Stomach (tissue), 9 donors: ENCODE results near the gene DCDC1. TPM values are rescaled to one million over a fixed set of nuclear protein-coding genes. Genes with fewer than 3 reads are reported as not detected.

ENCODE experiments used
- DNase-seq, 2 donors: peaks; one replicate each; pipeline versions ENCODE4 v3.0.0 to v3.0.0-alpha.2; 2013 to 2019
- H3K27ac ChIP-seq, 5 donors: fragments of 200-600 bp in 4 of 5; sonication (generic) in 4 of 5; one replicate each; pipeline ENCODE4 v1.5.1; 2013 to 2019; ENCODE audit warnings: mild to moderate bottlenecking in 1 of 5, moderate library complexity in 1 of 5
- H3K27me3 ChIP-seq, 3 donors: fragments of 200-600 bp; sonication (generic); one replicate each; pipeline ENCODE4 v1.5.1; 2017 to 2019; ENCODE audit warnings: mixed run types in 1 of 3
- H3K36me3 ChIP-seq, 4 donors: fragments of 200-600 bp; sonication (generic); 1 replicate in 3 of 4; 2 replicates in 1 of 4; pipeline ENCODE4 v1.5.1; 2016 to 2019
- H3K4me1 ChIP-seq, 4 donors: fragments of 200-600 bp; sonication (generic); one replicate each; pipeline ENCODE4 v1.5.1; 2016 to 2019
- H3K4me3 ChIP-seq, 4 donors: fragments of 200-600 bp; sonication (generic) in 3 of 4; one replicate each; pipeline ENCODE4 v1.5.1; 2016 to 2019; ENCODE audit warnings: mild to moderate bottlenecking in 1 of 4
- H3K9me3 ChIP-seq, 4 donors: fragments of 200-600 bp; sonication (generic); one replicate each; pipeline ENCODE4 v1.5.1; 2016 to 2019
- CTCF ChIP-seq, 7 experiments: fragments of 450-650 bp in 4 of 7; fragments of 200-600 bp in 3 of 7; sonication (generic) in 3 of 7; IDR thresholded peaks; one replicate each; pipeline ENCODE4 v1.5.1; 2016 to 2019; ENCODE audit warnings: antibody characterized with exemption in 7 of 7, control low read depth in 2 of 7, mild to moderate bottlenecking in 1 of 7
- EP300 ChIP-seq: sonication (generic); formaldehyde crosslinking; IDR thresholded peaks from one replicate; pipeline ENCODE4 v1.6.1; 2017; ENCODE audit warnings: antibody characterized with exemption
- POLR2A ChIP-seq, 4 donors: fragments of 450-650 bp; IDR thresholded peaks; one replicate each; pipeline ENCODE4 v1.6.1; 2016; ENCODE audit warnings: antibody characterized with exemption in 4 of 4, control low read depth in 2 of 4, mild to moderate bottlenecking in 1 of 4, moderate library complexity in 1 of 4
- POLR2AphosphoS5 ChIP-seq, 3 donors: sonication (generic); formaldehyde crosslinking; IDR thresholded peaks; one replicate each; pipeline ENCODE4 v1.6.1; 2016; ENCODE audit warnings: antibody characterized with exemption in 3 of 3
- WGBS, 5 donors: extraction: QIAGEN DNeasy Blood & Tissue Kit in 3 of 5; methylation state at CpG; one replicate each; pipeline versions ENCODE4 v1.1.5 to v1.1.7; 2013 to 2018; 5-methylcytosine and 5-hydroxymethylcytosine counted together
- intact Hi-C: fragments of 100-400 bp; cut with DNase I; formaldehyde crosslinking; loops from one replicate; pipeline ENCODE4 v1.15.1; 2023; ENCODE audit warnings: low total_unique reads
- polyA plus RNA-seq, 3 donors: library from polyadenylated mRNA; stranded (reverse); fragments of 200-250 nt; gene quantifications; one replicate each; pipeline ENCODE4 v1.2.3, GENCODE V29; 2013
- total RNA-seq, 5 donors: library from RNA; depleted of rRNA; stranded (reverse); fragments of >200 nt; gene quantifications; one replicate each; pipeline versions ENCODE4 v1.1.0 to v1.2.3, GENCODE V29; 2014 to 2016
- donor health status: healthy with polysubstance abuse.
- donor health status: Bipolar disorder and iron deficiency.
- donor health status: healthy.

DCDC1 gene
- total and polyA plus RNA-seq, 8 donors, result 0.45 to 0.55 TPM; not detected in 6

GRCh38 chr11:31415435-31415834 lies 45.9 kb upstream of the DCDC1 start:
- intact Hi-C loops, result no loop called here
- TF ChIP-seq POLR2A (IDR thresholded peaks at IDR 0.05) (no peak), POLR2AphosphoS5 (IDR thresholded peaks at IDR 0.05) (no peak), CTCF (IDR thresholded peaks at IDR 0.05) (no peak), EP300 (no peak)
- Histone ChIP-seq H3K9me3 (no peaks in the 10 kb centered on the region), H3K36me3 (peaks cover 0 to 11% (median 0%) of the 10 kb centered on the region in 4 donors), H3K27me3 (no peaks in the 10 kb centered on the region), H3K27ac (no peak overlapping the region), H3K4me1 (no peaks in the 10 kb centered on the region), H3K4me3 (no peak overlapping the region)
- WGBS, 5 donors, result 79 to 86% (median 82%) methylated on average over 4 of the region's 4 CpGs
- no peak for DNase-seq

GRCh38 chr11:31414338-31414737 lies 44.8 kb upstream of the DCDC1 start:
- no peak overlapping the region for H3K27ac ChIP-seq
- H3K36me3 ChIP-seq, result peaks cover 0 to 11% (median 0%) of the 10 kb centered on the region in 4 donors
- intact Hi-C loops, result no loop called here
- H3K27me3 ChIP-seq, result no peaks in the 10 kb centered on the region
- WGBS, 5 donors, result 86 to 90% (median 88%) methylated on average over 3 of the region's 3 CpGs
- no peaks in the 10 kb centered on the region for H3K9me3 ChIP-seq
- H3K4me1 ChIP-seq, result no peaks in the 10 kb centered on the region
- DNase-seq, result no peak
- H3K4me3 ChIP-seq, result no peak overlapping the region
- no peak for TF ChIP-seq POLR2A (IDR thresholded peaks at IDR 0.05)
- TF ChIP-seq EP300, result no peak

- 92 to 100% (median 97%) methylated on average over 2 of the region's 2 CpGs for WGBS, 5 donors
- Histone ChIP-seq H3K36me3 (peaks cover 0 to 11% (median 0%) of the 10 kb centered on the region in 4 donors), H3K27me3 (no peaks in the 10 kb centered on the region), H3K9me3 (no peaks in the 10 kb centered on the region), H3K4me3 (no peak overlapping the region), H3K27ac (no peak overlapping the region), H3K4me1 (no peaks in the 10 kb centered on the region)
- intact Hi-C loops, result no loop called here
- TF ChIP-seq EP300 (no peak), POLR2AphosphoS5 (IDR thresholded peaks at IDR 0.05) (no peak), CTCF (IDR thresholded peaks at IDR 0.05) (no peak), POLR2A (IDR thresholded peaks at IDR 0.05) (no peak)
- DNase-seq, result no peak
Observed at GRCh38 chr11:31412946-31413345, 43.4 kb upstream of the DCDC1 start.

GRCh38 chr11:31408201-31408600 lies 38.7 kb upstream of the DCDC1 start:
- TF ChIP-seq POLR2AphosphoS5 (IDR thresholded peaks at IDR 0.05) (no peak), EP300 (no peak), CTCF (IDR thresholded peaks at IDR 0.05) (no peak), POLR2A (IDR thresholded peaks at IDR 0.05) (no peak)
- DNase-seq, result no peak
- Histone ChIP-seq H3K9me3 (no peaks in the 10 kb centered on the region), H3K4me3 (no peak overlapping the region), H3K4me1 (peaks cover 0 to 11% (median 4%) of the 10 kb centered on the region in 4 donors), H3K36me3 (no peaks in the 10 kb centered on the region), H3K27ac (no peak overlapping the region), H3K27me3 (no peaks in the 10 kb centered on the region)
- intact Hi-C loops, result no loop called here
- 95 to 99% (median 98%) methylated on average over 2 of the region's 2 CpGs for WGBS, 5 donors

- Histone ChIP-seq H3K36me3 (peaks cover 0 to 5% (median 0%) of the 10 kb centered on the region in 4 donors), H3K27ac (no peak overlapping the region), H3K4me3 (no peak overlapping the region), H3K4me1 (peaks cover 0 to 13% (median 4%) of the 10 kb centered on the region in 4 donors), H3K27me3 (no peaks in the 10 kb centered on the region), H3K9me3 (no peaks in the 10 kb centered on the region)
- intact Hi-C loops, result no loop called here
- DNase-seq, result no peak
- no peak for TF ChIP-seq POLR2AphosphoS5 (IDR thresholded peaks at IDR 0.05)
- no peak for TF ChIP-seq POLR2A (IDR thresholded peaks at IDR 0.05)
- TF ChIP-seq CTCF (IDR thresholded peaks at IDR 0.05), result no peak
- no peak for TF ChIP-seq EP300
Observed at GRCh38 chr11:31404614-31405013, 35.1 kb upstream of the DCDC1 start.
